GM12892 (cell line): Measurements from ENCODE around the gene ALOXE3.

Source experiments
- POLR2A ChIP-seq: IDR thresholded peaks from 2 replicates; pipeline ENCODE4 v1.6.1; 2011; ENCODE audit warnings: low read depth, low read length, control low read depth
- POLR2AphosphoS5 ChIP-seq: IDR thresholded peaks from 2 replicates; pipeline ENCODE4 v1.6.1; 2011; ENCODE audit warnings: low read depth, low read length, control low read depth
- TAF1 ChIP-seq: IDR thresholded peaks from 2 replicates; pipeline ENCODE4 v1.6.1; 2011; ENCODE audit warnings: low read depth, mild to moderate bottlenecking, control low read depth, low read length, borderline replicate concordance

- TF ChIP-seq POLR2AphosphoS5 = no peak
- TF ChIP-seq POLR2A = no peak
- TF ChIP-seq TAF1 = no peak
Measured at GRCh38 chr17:8110907-8111306, 7.4 kb downstream of the ALOXE3 start.
